Left ventricle myocardium superior (tissue), 1 donor: ENCODE measurements around the gene PPARG. TPM values are rescaled to one million over a fixed set of nuclear protein-coding genes. Genes with fewer than 3 reads are reported as not detected.
A peak's percentile ranks its signal among the peaks of the same experiment; 100 is the strongest.

ENCODE experiments used
- ATAC-seq: fragments of 200-7000 bp; cut with Tn5 transposase; one replicate; pipeline ENCODE4 v1.9.1; 2020; ENCODE audit warnings: mild to moderate bottlenecking, moderate library complexity
- DNase-seq: peaks from one replicate; pipeline ENCODE4 v3.0.0-alpha.2; 2020
- intact Hi-C: fragments of 100-400 bp; cut with micrococcal nuclease; formaldehyde crosslinking; loops from one replicate; pipeline ENCODE4 v1.11.0; 2022
- total RNA-seq: library from RNA; stranded (reverse); fragmentation: NEBNext Ultra II Directional; extraction: Animal tissue kit (Norgen Biotek cat#: 25700); gene quantifications from one replicate; pipeline ENCODE4 v1.2.1, GENCODE V29; 2021
- donor health status: DM: no; HTN: yes; CAD: no; lungs with severe emphysema.

PPARG gene
- total RNA-seq, 1 donor from 2014 or later: 24.0 TPM

DNA sequence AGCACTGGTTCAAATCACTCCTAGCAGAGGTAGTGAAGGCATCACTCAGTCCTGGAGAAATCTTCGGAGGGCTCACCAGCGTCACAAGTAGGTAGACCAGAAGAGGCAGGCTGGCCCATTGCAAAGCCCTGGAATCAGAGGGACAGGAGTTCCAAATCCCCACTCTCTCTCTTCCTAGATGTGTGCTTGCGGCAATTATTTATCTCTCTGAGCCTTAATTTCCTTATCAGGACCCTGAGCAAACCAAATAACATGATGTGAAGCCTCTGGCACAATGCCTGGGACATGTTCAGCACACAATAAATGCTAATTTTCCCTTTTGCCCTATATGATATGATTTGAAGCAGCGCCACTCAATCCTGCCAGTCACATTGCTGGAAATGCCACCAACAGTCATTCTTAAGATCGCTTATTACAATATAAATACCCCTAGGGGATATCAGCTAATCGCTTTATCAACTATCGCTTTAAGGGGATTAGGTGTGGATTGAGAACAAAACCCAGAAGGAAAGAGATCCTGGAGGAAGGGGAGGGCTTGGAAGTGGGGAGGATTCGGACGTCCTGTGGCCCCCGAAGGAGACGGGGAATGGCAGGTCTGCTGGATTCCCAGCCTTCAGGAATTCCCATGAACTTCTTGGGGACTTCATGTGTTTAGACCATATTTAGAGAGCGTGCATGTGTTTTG is 135.9 kb downstream of the PPARG start:
- no peak for DNase-seq
- ATAC-seq: no peak

DNA sequence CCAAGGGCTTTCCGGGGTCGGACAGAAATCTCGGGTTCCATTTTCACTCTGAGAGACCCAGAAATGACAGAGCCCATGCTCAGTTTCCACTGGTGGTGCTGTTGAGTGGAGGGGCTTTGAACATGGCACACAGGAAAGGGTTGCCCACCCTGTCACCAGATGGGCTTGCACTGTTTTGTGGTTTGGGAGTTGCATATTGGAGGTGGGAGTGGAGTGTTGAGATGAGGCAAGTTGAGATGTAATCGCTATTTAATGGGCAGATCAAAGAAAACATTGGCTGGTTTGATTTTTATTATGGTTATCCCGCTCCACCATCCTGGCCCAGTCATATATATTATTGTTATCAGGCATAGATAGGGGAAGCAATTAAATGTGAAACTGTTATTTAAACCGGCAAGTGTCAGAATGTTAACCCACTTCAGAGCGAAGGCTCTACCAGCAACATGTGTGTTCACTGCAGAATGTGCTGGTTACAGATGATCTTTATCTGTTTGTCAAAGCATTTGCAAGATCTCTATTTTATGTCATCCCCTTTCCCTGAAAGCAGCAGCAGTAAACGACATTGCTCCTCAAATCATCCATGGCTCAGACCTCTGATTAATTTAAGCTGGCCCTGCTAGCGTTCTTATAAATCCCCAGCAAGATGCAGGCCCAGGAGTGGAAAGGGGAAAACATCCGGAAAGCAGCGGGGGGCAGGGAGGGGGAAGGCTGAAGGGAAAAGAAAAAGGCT is 137.1 kb downstream of the PPARG start:
- DNase-seq: no peak
- no peak for ATAC-seq
- intact Hi-C loops: no loop called here

More for the DNA sequence above, 135.9 kb downstream of the PPARG start:
- intact Hi-C loops: no loop called here

DNA sequence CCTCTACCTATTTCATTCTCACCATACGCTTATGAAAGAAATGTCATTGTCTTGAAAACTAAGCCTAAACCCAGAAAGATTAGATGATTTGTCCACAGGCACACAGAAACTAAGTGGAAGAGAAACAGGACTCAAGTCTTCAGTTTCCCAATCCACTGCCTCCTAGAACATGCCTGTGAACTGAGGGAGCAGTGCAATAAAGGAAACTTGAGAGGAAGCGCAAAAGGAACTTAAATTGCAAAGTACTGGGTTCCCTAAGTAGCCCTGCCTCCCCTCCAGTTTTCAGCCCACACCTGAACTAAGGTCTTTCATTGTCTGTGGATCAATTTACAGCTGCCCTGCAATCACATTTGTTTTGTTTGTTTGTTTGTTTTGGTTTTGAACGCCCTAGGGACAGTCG is 138.7 kb downstream of the PPARG start:
- DNase-seq (no peak), ATAC-seq (no peak)
- intact Hi-C loops: no loop called here

DNA sequence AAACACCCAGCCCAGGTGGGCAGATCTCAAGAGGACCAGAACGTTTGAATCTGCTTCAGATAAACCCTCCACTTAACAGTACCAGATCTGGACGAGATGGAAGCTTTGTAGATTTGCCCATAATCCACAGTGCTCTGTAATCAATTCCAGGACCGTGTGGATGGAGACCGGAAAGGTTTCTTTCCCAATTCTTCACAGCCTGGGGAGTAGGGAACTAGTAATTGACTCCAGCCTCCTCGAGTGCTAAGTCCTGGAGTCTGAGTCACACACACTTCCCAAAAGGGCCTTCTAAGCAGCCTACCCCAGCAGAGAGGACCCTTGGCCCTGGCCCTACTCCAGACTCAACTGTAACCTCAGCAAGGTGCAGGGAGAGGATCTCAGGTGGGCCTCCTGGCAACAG is 139.3 kb downstream of the PPARG start:
- ATAC-seq (no peak), DNase-seq (no peak)
- intact Hi-C loops: no loop called here

DNA sequence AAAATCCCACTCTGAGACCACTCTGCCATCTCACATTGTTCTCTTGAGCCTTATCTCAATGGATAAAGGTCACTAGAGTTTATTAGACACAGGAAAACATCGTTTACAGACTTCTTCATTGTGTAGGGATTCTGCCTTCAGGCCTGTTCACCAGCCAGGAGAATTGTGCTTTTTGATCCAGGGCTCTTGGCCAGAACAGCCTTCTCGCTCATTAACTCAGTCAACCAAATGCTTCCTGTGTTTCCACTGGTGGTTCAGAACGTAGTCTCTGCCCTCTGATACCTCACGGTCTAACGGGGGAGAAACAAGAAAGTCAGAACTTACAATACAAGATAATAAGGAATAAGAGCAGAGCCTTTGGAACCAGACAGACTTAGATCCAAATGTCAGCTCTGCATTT is 141.2 kb downstream of the PPARG start:
- intact Hi-C loops: no loop called here
- DNase-seq (no peak), ATAC-seq (no peak)

DNA sequence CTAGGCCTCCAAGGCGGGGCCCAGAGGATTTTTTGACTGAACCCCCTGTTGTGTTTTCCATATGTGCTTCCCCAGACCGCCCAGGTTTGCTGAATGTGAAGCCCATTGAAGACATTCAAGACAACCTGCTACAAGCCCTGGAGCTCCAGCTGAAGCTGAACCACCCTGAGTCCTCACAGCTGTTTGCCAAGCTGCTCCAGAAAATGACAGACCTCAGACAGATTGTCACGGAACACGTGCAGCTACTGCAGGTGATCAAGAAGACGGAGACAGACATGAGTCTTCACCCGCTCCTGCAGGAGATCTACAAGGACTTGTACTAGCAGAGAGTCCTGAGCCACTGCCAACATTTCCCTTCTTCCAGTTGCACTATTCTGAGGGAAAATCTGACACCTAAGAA is 145.0 kb downstream of the PPARG start:
- intact Hi-C loops: no loop called here
- no peak for ATAC-seq
- no peak for DNase-seq

DNA sequence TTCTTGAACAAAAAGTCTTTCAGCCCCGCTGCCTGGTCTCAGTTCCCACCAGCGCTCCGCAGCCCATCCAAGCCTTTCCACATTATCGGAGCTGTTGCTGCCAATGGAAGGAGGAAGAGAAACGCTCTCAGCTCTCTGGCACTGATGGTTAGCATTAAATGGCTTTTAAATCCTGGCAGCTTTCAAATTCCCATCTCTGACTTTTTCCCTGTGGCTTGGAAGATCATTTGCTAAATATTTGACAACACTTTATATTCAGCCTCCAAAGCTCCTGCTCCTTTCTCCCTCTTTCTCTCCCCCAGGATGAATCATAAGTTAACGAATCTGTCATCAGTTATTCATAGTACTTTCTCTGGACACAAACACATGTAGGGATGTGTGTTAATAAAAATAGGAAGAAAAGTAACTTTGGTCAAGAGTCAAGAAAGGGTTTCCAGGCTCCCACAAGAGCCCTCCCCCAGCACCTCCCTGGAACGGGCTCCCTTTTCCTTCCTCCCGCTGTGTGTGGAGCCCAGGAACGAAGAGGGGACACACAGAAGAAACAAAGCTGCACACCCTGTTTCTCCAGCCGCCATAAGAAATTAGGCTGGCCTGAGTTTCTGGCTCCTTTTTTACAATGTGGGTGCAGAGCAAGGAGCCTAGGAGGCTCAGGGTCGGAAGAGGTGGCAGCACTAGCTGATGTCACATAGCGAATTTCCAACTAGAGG is 147.8 kb downstream of the PPARG start:
- DNase-seq (no peak), ATAC-seq (no peak)
- intact Hi-C loops: no loop called here

DNA sequence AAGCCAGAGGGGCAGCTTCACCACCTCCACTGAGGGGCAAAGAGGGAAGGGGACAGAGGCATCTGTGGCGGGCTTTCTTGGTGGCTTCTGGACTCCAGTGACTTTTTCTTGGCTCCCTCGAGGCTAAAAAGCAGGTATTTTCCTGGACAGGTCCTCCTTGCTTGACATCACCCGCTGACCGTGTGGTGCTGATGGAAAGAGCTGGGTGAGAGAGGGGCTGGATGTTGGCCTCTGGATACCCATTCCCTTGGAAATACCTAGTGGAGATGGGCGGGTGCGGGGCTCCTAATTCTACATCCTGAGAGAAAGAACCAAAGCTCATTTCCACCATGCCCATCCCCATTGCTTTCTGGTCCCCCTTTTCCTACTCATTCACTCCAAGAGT is 148.3 kb downstream of the PPARG start:
- DNase-seq (no peak), ATAC-seq (no peak)
- intact Hi-C loops: no loop called here

DNA sequence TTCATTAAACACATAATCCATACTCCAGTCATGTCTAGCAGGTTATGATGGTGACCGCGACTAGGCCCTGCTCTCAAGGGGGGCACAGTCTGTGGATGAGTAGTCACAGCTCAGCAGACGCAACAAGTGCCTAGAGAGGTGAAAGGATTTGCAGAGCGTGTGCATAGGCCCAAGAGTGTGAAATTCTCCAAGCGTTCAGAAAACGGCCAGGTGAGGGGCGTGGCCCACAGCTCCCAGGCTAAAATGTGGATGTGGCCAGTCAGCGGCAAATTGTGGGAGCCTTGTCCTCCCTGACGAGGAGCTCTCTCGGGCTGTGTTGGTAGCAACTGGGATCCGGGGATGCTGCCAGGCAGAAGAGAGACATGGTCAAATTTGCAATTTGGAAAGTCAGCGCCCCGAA is 149.0 kb downstream of the PPARG start:
- DNase-seq (no peak), ATAC-seq (no peak)
- intact Hi-C loops: no loop called here

DNA sequence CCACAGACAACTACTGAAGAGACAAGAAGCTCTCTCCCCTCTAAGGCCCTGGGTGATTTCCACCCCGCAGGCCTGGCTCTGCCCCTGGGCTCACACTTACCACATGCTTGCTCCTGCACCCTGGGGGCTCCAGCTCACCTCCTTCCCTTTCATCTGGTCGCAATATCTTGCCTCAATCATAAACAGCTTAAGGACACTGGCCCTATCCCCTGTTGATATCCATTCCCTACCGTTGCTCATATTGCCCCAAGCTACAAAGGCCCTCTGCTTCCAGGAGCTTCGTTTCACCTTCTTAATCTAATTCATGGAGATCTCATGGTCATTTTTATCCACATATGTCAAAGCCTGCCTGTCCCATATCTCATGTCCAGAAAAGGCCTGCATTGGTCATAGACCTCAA is 149.4 kb downstream of the PPARG start:
- intact Hi-C loops: no loop called here
- ATAC-seq (no peak), DNase-seq (no peak)

DNA sequence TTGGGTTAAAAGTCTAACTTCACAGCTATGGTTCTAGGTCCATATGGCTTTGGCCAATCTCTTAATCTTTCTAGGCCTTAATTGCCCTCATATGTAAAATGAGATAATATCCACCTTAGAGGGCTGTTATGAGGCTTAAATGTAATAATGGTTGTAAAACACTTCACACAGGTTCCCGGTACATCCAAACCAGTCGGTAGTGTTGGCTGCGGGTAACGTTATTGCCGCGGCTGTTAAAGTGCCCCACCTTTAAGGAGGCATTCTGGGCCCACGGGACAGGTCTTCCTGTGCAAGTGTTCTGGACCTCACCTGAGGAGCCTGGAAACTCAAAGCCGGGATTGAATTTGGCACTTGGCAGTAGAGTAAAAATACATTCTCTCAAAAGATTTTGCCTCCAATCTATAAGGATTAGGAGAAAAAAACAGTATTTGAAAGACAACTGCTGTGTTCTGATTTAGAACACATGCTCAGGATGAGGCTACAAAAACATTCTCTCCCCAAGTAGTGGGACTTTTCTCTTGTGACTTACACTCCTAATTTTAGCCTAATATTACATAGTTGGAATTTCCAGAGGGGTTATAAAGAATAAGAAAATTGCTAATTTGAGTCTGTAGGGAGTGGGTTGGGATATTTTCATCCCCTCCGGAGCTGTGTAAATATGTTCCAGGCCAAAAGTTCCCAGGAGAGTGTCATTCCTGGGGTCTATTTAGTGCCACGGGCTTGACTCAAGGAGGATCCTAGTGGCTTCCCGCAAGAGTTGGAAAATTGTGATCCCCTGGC is 150.5 kb downstream of the PPARG start:
- intact Hi-C loops: no loop called here
- ATAC-seq: no peak

DNA sequence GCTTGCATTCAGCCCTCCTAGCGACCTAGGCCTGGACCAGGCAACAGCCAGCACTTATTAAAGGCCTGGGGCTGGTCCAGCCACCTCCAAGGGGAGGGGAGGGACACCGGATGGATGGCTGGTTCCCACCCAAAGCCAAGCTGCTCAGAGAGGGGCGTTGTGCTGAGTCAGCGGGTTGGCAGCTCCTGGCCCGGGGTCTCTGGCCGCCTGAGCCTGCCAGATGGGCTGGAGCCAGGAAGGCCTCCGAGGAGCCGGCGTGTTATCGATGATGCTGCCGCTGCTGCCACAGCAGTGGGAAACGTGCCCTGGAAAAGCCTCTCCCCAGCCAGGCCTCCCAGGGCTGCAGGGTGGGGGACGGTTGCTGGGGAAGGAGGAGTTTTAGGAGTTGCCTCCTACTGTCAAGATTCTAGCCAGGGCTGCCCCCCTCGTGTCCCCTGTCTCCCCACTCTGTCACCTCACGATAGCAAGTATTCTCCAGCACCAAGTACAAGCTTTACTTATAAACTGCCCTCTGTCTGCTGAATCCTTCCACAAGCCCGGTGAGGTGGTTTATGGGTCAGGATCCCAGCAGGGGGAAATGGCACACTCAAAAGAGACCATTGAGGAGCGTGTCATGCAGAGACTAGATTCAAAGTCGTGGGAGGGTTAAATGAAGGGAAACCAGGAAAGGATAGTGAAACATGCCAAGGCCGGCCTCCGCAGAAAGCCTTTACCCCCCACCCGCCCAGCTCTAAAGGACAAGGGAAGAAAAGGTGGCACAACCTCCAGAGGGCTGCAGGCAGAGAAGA is 152.3 kb downstream of the PPARG start:
- intact Hi-C loops: no loop called here
- ATAC-seq (peak; percentile 80), DNase-seq (peak; percentile 85)

More for the DNA sequence above, 150.5 kb downstream of the PPARG start:
- no peak for DNase-seq

DNA sequence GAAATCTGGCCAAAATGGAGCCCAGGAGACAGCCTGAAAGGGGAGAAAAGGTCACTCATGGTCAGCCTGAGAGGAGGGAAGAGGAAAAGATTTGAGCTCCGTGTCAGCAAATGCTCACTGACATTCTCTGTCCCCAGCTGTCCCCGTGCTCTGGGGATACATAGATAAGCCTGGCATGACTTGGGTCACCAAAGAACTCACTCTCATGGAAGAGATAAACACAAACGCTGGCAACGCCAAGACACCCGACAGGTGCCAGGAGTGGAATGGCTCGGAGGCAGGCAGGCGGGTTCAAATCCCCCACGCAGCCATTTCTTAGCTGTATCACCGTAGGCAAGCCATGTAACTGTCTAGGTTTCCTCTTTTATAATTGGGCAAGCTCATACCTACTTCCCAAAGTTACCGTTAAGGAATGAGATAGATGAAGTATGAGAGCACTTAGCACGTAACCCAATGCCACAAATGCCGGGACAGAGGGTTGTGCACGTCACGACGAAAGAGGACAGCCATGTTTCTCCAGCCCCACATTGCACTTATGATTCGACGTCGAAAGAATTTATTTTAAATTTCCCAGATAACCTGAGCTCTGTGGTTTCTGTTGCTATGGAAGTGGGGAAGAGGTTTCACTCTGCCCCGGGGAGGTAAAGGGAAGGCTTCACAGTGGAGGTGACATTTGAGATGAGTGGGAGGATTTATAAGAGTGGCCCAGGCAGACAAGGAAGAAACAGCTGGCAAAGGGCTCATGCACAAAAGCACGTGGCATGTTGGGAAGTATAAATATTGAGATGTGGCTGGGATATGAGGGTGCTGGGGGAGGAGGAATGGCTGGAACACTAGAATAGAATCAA is 154.0 kb downstream of the PPARG start:
- DNase-seq: peak; percentile 75
- ATAC-seq: peak; percentile 80
- intact Hi-C loops: no loop called here

DNA sequence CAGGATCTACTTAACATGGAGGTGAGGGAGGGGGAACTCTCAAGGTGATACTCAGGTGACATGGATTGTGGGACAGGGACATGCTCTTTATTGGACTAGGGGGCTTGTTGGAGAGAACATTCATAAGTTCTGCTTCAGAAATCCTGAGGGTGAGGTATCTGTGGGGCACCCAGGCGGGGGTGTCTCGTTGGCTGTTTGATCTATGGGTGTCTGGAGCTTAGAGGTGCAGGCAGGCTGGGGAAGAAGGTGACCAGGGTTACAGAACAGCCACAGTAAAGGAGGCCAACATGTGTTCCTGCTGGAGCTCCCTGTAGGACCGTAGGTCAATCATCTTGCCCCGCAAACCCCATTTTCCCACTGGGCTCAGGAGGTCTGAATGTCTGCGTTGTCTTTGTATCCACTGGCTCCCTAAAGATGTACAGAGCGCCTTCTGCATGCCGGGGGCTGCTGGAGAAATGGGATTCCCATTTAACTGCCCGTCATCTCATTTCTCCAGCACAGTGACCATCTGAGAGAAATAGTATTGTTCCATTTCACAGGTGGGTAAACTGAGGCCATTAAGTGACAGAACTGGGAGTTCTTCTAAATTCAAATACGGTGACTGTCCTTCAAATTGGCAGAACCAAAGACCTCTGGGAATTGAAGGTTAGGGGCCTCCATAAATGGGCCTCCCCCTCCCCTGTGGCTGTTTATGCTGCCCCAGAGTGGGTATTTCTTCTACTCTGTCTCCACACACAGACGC is 155.1 kb downstream of the PPARG start:
- ATAC-seq (no peak), DNase-seq (no peak)
- intact Hi-C loops: no loop called here

DNA sequence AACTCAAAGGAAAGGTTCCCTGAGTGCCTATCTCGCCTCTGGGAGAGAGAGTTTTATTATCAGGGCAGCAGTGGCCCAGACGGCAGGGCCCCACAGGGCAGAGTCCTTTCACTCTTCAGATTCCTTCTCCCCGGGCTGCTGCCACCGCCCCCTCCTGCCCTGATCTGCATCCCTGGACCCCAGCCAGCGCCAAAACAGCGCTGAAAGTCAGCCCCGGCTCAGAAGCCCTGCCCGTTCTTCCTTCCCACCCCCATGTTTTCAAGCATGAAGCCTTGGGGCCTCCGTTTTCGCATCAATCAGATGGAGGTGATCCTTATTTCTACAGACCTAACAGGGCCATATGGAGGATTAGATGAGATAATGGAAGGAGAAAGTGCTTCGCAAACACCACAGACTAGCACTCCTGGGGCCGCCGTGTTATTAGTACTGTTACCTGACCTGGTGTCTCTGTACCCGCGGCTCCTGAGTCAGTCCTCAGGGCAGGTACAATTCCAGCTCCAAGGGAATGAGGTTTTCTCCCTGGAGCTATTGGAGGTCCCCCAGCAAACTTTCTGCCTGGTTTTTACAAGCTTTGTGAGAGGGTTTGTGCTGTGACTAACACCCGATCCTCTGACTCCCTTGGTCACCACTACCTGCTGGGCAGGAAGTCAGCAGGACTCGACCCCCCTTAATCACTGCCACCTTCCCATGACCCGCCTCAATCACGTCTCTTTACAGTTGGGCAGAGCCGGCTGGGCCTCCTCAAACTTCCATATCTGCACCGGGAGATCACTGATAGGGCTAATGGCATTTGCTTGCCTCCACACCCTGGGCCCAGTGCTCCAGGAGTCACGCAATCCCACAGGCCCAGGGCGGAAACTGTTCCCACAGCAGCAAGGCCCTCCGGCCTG is 156.0 kb downstream of the PPARG start:
- ATAC-seq: peak; percentile 11
- intact Hi-C loops: no loop called here
- DNase-seq: peak; percentile 58

DNA sequence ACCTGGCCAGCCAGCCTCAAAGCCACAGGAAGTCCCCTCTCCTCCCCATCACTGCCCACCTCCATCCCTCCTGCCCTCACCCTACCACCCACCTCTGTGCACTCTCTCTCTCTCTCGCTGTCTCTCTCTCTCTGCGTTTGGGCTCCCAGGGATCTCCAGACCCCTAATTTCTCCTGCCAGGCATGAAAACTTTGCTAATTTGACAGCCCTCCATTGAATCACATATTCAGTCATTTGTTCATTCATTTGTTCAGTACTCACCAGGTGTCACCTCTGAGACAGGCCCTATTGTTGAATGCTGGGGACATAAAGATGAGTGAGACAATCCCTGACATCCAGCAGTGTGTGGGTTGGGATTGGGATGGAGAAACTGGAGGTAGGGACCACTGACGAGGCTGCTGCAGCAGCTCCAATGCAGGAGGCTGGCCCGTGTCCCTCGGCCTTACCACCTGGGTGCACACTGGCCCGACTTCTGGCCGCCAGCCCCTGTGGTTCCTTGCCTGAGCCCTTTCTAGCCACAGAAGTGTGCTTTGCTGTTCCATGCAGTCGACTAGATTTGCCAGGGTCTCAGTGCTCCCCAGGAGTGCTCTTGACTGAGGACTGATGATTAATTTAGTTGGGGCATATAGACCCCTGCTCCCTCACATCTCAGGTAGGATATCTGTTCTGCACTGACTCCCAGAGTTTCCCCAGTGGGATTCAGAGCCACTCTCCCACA is 156.8 kb downstream of the PPARG start:
- DNase-seq (no peak), ATAC-seq (no peak)
- intact Hi-C loops: no loop called here
